Esophagus muscularis mucosa (tissue), 4 donors: ENCODE measurements around the gene PTH2R. TPM values are rescaled to one million over a fixed set of nuclear protein-coding genes. Genes with fewer than 3 reads are reported as not detected.
"Not testable (repeated sequence)": the region's sequence is repeated elsewhere in the genome, so short reads cannot be mapped to it uniquely, and the experiment has no call there.

ENCODE experiments used
- DNase-seq: peaks from one replicate; pipeline ENCODE4 v3.0.0-alpha.2; 2017; ENCODE audit errors: extremely low spot score
- H3K27ac ChIP-seq, 4 donors: fragments of 200-600 bp; sonication (generic); replicated peaks in 1 of 4; 1 replicate in 3 of 4; 2 replicates in 1 of 4; pipeline ENCODE4 v1.5.1; 2016 to 2019; ENCODE audit warnings: mild to moderate bottlenecking in 1 of 4
- H3K27me3 ChIP-seq, 4 donors: fragments of 200-600 bp; sonication (generic); one replicate each; pipeline versions ENCODE4 v1.5.1 to v1.6.0; 2016 to 2019
- H3K36me3 ChIP-seq, 4 donors: fragments of 200-600 bp; sonication (generic); one replicate each; pipeline ENCODE4 v1.5.1; 2016 to 2019
- H3K4me1 ChIP-seq, 4 donors: fragments of 200-600 bp; sonication (generic); one replicate each; pipeline ENCODE4 v1.5.1; 2016 to 2019
- H3K4me3 ChIP-seq, 4 donors: fragments of 200-600 bp; sonication (generic); 1 replicate in 2 of 4; 2 replicates in 2 of 4; pipeline ENCODE4 v1.5.1; 2016 to 2019; ENCODE audit warnings: mild to moderate bottlenecking in 4 of 4, moderate library complexity in 1 of 4
- H3K9me3 ChIP-seq, 4 donors: fragments of 200-600 bp; sonication (generic); 1 replicate in 3 of 4; 2 replicates in 1 of 4; pipeline ENCODE4 v1.5.1; 2016 to 2019
- CTCF ChIP-seq, 3 experiments: fragments of 200-600 bp in 2 of 3; fragments of 450-650 bp in 1 of 3; sonication (generic) in 2 of 3; IDR thresholded peaks; one replicate each; pipeline ENCODE4 v1.5.1; 2017 to 2019; ENCODE audit warnings: antibody characterized with exemption in 3 of 3, mild to moderate bottlenecking in 2 of 3, moderate library complexity in 1 of 3
- EP300 ChIP-seq: sonication (generic); formaldehyde crosslinking; IDR thresholded peaks from one replicate; pipeline ENCODE4 v1.6.1; 2017; ENCODE audit warnings: antibody characterized with exemption
- POLR2A ChIP-seq: fragments of 450-650 bp; IDR thresholded peaks from one replicate; pipeline ENCODE4 v1.6.1; 2017; ENCODE audit warnings: antibody characterized with exemption, moderate library complexity, mild to moderate bottlenecking, low read depth
- POLR2AphosphoS5 ChIP-seq, 2 donors: sonication (generic); formaldehyde crosslinking; IDR thresholded peaks; one replicate each; pipeline ENCODE4 v1.6.1; 2017; ENCODE audit warnings: antibody characterized with exemption in 2 of 2
- WGBS: methylation state at CpG from one replicate; pipeline ENCODE4 v1.1.5; 2018; 5-methylcytosine and 5-hydroxymethylcytosine counted together
- intact Hi-C: fragments of 100-400 bp; cut with DNase I; formaldehyde crosslinking; loops from one replicate; pipeline ENCODE4 v1.15.1; 2023
- total RNA-seq, 4 donors: library from RNA; depleted of rRNA; stranded (reverse); fragments of >200 nt; gene quantifications; one replicate each; pipeline versions ENCODE4 v1.1.0 to v1.2.1, GENCODE V29; 2016

PTH2R gene
- total RNA-seq, 4 donors from 2014 or later: 0.17 TPM; not detected in 3

- 32% methylated on average over 1 of the region's 1 CpG for WGBS
These were observed 60.3 kb downstream of the PTH2R start for GRCh38 chr2:208466920-208467298.

GRCh38 chr2:208467564-208467963, 61.0 kb downstream of the PTH2R start:
- intact Hi-C loops: no loop called here
- Histone ChIP-seq H3K9me3 (peaks cover 0 to 5% (median 0%) of the 10 kb centered on the region in 4 donors), H3K4me1 (no peaks in the 10 kb centered on the region), H3K4me3 (no peak overlapping the region), H3K36me3 (no peaks in the 10 kb centered on the region), H3K27ac (no peak overlapping the region), H3K27me3 (no peaks in the 10 kb centered on the region)
- no peak for DNase-seq
- 89% methylated on average over 1 of the region's 1 CpG for WGBS
- no peak for TF ChIP-seq POLR2A
- TF ChIP-seq CTCF (IDR thresholded peaks at IDR 0.05): no peak
- no peak for TF ChIP-seq EP300
- no peak for TF ChIP-seq POLR2AphosphoS5 (IDR thresholded peaks at IDR 0.05)

More at GRCh38 chr2:208466920-208467298, 60.3 kb downstream of the PTH2R start:
- Histone ChIP-seq H3K27ac (no peak overlapping the region), H3K9me3 (peaks cover 0 to 5% (median 0%) of the 10 kb centered on the region in 4 donors), H3K27me3 (no peaks in the 10 kb centered on the region), H3K4me3 (no peak overlapping the region), H3K36me3 (no peaks in the 10 kb centered on the region), H3K4me1 (no peaks in the 10 kb centered on the region)
- no peak for TF ChIP-seq CTCF (IDR thresholded peaks at IDR 0.05)
- no peak for TF ChIP-seq POLR2AphosphoS5 (IDR thresholded peaks at IDR 0.05)
- no peak for TF ChIP-seq POLR2A
- TF ChIP-seq EP300: no peak
- DNase-seq: no peak
- intact Hi-C loops: no loop called here

- intact Hi-C loops: no loop called here
- DNase-seq: no peak
These were observed 71.1 kb downstream of the PTH2R start for GRCh38 chr2:208477741-208478140.

GRCh38 chr2:208479342-208479741, 72.8 kb downstream of the PTH2R start:
- H3K27ac ChIP-seq: no peak overlapping the region
- H3K4me1 ChIP-seq: no peaks in the 10 kb centered on the region
- TF ChIP-seq CTCF (IDR thresholded peaks at IDR 0.05): no peak
- TF ChIP-seq POLR2AphosphoS5 (IDR thresholded peaks at IDR 0.05): no peak
- TF ChIP-seq EP300: no peak
- no peak for TF ChIP-seq POLR2A
- WGBS: 79% methylated on average over 5 of the region's 5 CpGs
- intact Hi-C loops: no loop called here
- no peaks in the 10 kb centered on the region for H3K9me3 ChIP-seq
- H3K36me3 ChIP-seq: no peaks in the 10 kb centered on the region
- DNase-seq: no peak
- H3K27me3 ChIP-seq: no peaks in the 10 kb centered on the region
- H3K4me3 ChIP-seq: no peak overlapping the region

More at GRCh38 chr2:208477741-208478140, 71.1 kb downstream of the PTH2R start:
- no peaks in the 10 kb centered on the region for H3K4me1 ChIP-seq
- H3K4me3 ChIP-seq: no peak overlapping the region
- no peak overlapping the region for H3K27ac ChIP-seq
- no peaks in the 10 kb centered on the region for H3K27me3 ChIP-seq
- no peaks in the 10 kb centered on the region for H3K36me3 ChIP-seq
- no peaks in the 10 kb centered on the region for H3K9me3 ChIP-seq
- no peak for TF ChIP-seq CTCF (IDR thresholded peaks at IDR 0.05)
- no peak for TF ChIP-seq EP300
- TF ChIP-seq POLR2AphosphoS5 (IDR thresholded peaks at IDR 0.05): no peak
- no peak for TF ChIP-seq POLR2A

- intact Hi-C loops, H3K4me3 ChIP-seq, H3K9me3 ChIP-seq, H3K36me3 ChIP-seq, H3K27me3 ChIP-seq, H3K27ac ChIP-seq, DNase-seq, H3K4me1 ChIP-seq: not testable (repeated sequence)
- 86% methylated on average over 5 of the region's 5 CpGs for WGBS
These were observed 75.4 kb downstream of the PTH2R start for GRCh38 chr2:208481945-208482344.

- H3K36me3 ChIP-seq, H3K4me3 ChIP-seq, H3K27me3 ChIP-seq, DNase-seq, H3K27ac ChIP-seq, H3K9me3 ChIP-seq, intact Hi-C loops, H3K4me1 ChIP-seq: not testable (repeated sequence)
- WGBS: 72% methylated on average over 8 of the region's 8 CpGs
These were observed 75.9 kb downstream of the PTH2R start for GRCh38 chr2:208482453-208483015.
